ENCODE data around the gene RYR2.

RYR2 gene

GRCh38 chr1:237043846-237044636 lies 2.1 kb downstream of the RYR2 start:
- Mint-ChIP-seq H3K4me1 (no peaks in the 10 kb centered on the region), H3K36me3 (no peaks in the 10 kb centered on the region), H3K9me3 (peaks cover 2% of the 10 kb centered on the region), H3K4me3 (no peak overlapping the region), H3K27me3 (peaks cover 25% of the 10 kb centered on the region), H3K27ac (no peak overlapping the region)
- no peak for ATAC-seq

GRCh38 chr1:237045278-237046016 lies 3.5 kb downstream of the RYR2 start:
- Mint-ChIP-seq H3K27me3 (peaks cover 25% of the 10 kb centered on the region), H3K4me3 (no peak overlapping the region), H3K9me3 (peaks cover 2% of the 10 kb centered on the region), H3K4me1 (no peaks in the 10 kb centered on the region), H3K36me3 (no peaks in the 10 kb centered on the region), H3K27ac (no peak overlapping the region)
- ATAC-seq: no peak

DNA sequence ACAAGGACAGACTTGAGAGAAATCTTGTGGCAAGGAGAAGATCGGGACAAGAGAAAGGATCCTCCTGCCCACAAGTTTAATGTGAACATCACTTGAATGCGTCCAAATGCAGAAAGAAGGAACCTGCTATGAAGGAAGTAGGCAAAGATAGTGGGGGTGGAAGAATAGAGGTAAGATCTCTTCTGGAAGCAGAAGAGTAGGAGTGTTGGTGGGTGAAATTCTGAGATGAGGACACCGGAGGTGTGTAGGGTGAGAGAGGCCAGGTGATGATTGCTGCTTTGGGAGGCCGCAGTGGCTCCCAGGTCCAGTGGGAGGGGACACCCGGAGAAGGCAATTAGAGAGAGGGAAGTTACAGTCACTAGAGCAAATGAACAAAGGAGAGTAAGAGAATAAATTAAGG lies 6.8 kb downstream of the RYR2 start:
- Mint-ChIP-seq H3K27me3 (peaks cover 1% of the 10 kb centered on the region), H3K9me3 (no peaks in the 10 kb centered on the region), H3K4me1 (no peaks in the 10 kb centered on the region), H3K27ac (no peak overlapping the region), H3K4me3 (no peak overlapping the region), H3K36me3 (no peaks in the 10 kb centered on the region)
- no peak for ATAC-seq

DNA sequence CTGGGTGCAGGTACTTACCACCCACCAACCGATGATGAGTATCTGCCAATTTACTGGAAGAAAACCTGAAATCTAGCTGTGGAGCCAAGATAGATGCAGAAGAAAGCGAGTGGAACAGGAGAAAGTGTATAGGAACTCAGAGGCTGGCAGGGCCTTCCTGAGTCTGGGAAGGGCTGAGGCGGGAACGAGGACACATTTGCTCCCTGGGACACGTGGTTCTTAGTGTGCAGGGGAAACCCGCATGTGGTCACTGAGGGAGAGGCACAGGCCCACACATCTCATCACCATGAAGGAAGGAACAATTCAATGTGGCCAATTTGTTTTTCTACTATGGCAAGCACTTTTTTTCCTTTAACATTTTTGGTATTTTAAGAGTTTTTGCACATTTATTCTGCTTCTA lies 8.2 kb downstream of the RYR2 start:
- ATAC-seq: no peak
- no peaks in the 10 kb centered on the region for H3K4me1 Mint-ChIP-seq
- H3K9me3 Mint-ChIP-seq: no peaks in the 10 kb centered on the region
- no peak overlapping the region for H3K27ac Mint-ChIP-seq
- peaks cover 9% of the 10 kb centered on the region for H3K27me3 Mint-ChIP-seq
- no peak overlapping the region for H3K4me3 Mint-ChIP-seq
- H3K36me3 Mint-ChIP-seq: no peaks in the 10 kb centered on the region

GRCh38 chr1:237050915-237051314 lies 8.9 kb downstream of the RYR2 start:
- Mint-ChIP-seq H3K4me1 (no peaks in the 10 kb centered on the region), H3K36me3 (no peaks in the 10 kb centered on the region), H3K4me3 (no peak overlapping the region), H3K9me3 (peaks cover under 1% of the 10 kb centered on the region), H3K27me3 (peaks cover 10% of the 10 kb centered on the region), H3K27ac (no peak overlapping the region)
- no peak for ATAC-seq

GRCh38 chr1:237054313-237054712 lies 12.3 kb downstream of the RYR2 start:
- ATAC-seq: no peak
- peaks cover 10% of the 10 kb centered on the region for H3K27me3 Mint-ChIP-seq
- no peak overlapping the region for H3K27ac Mint-ChIP-seq
- H3K4me1 Mint-ChIP-seq: no peaks in the 10 kb centered on the region
- no peak overlapping the region for H3K4me3 Mint-ChIP-seq
- peaks cover 6% of the 10 kb centered on the region for H3K9me3 Mint-ChIP-seq
- H3K36me3 Mint-ChIP-seq: no peaks in the 10 kb centered on the region

DNA sequence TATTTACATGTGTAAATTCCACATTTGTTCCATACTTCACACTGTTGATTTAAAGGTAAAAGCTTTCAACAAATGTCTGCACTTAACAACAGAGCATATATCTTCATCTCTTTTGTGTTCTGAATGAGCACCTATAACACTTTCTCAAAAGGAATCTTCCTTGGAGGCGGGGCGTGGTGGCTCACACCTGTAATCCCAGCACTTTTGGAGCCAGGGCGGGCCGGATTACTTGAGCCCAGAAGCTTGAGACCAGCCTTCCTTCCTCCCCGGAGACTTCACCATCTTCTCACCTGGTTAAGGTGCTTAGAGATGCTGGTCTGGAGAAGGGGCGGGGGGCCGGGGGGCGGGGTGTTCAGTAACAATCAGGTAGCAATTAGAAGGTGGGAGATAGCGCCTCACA lies 16.5 kb downstream of the RYR2 start:
- H3K27ac Mint-ChIP-seq: no peak overlapping the region
- no peak for ATAC-seq
- H3K4me3 Mint-ChIP-seq: no peak overlapping the region
- peaks cover 11% of the 10 kb centered on the region for H3K27me3 Mint-ChIP-seq
- H3K4me1 Mint-ChIP-seq: no peaks in the 10 kb centered on the region
- peaks cover 6% of the 10 kb centered on the region for H3K9me3 Mint-ChIP-seq
- H3K36me3 Mint-ChIP-seq: no peaks in the 10 kb centered on the region

DNA sequence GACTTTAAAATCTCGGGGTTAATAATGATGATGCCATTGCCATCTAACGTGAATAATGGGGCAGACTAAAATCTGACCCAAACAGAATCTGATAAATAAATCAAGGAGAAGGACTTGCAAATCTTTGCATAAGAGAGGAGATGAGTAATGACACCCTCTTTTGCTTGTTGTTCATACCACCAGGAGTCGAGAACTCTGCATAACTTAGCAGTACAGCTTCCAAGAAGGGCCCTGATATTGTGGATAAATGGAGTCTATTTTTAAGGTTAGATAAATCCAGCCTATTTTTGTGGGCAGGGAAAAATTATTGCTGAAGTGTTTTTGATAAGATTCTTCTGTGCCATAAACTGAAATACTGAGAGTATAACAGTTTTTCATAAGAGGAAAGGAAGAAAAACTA lies 17.3 kb downstream of the RYR2 start:
- Mint-ChIP-seq H3K4me3 (no peak overlapping the region), H3K27me3 (peaks cover 18% of the 10 kb centered on the region), H3K27ac (no peak overlapping the region), H3K36me3 (no peaks in the 10 kb centered on the region), H3K9me3 (peaks cover 6% of the 10 kb centered on the region), H3K4me1 (no peaks in the 10 kb centered on the region)
- no peak for ATAC-seq

GRCh38 chr1:237062976-237063375 lies 21.0 kb downstream of the RYR2 start:
- Mint-ChIP-seq H3K9me3 (no peaks in the 10 kb centered on the region), H3K27ac (no peak overlapping the region), H3K27me3 (peaks cover 10% of the 10 kb centered on the region), H3K4me1 (no peaks in the 10 kb centered on the region), H3K36me3 (no peaks in the 10 kb centered on the region), H3K4me3 (no peak overlapping the region)
- no peak for ATAC-seq

DNA sequence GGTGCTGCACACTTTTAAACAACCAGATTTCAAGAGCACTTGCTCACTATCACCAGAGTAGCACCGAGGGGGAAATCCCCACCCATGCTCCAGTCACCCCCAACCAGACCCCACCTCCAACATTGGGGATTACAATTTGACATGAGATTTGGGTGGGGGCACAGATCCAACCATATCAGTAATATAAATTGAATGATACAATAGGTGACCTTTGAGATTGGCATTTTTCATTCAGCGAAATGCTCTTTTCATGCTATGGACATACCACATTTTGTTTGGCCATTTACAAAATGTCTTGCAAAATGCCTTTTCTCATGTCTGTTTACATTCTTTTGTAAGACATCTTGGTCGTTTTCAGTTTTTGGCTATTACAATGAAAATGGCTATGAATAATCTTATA lies 23.9 kb downstream of the RYR2 start:
- H3K36me3 Mint-ChIP-seq: no peaks in the 10 kb centered on the region
- no peak for ATAC-seq
- H3K27me3 Mint-ChIP-seq: peaks cover 10% of the 10 kb centered on the region
- H3K9me3 Mint-ChIP-seq: no peaks in the 10 kb centered on the region
- H3K4me3 Mint-ChIP-seq: no peak overlapping the region
- H3K4me1 Mint-ChIP-seq: no peaks in the 10 kb centered on the region
- no peak overlapping the region for H3K27ac Mint-ChIP-seq

- Mint-ChIP-seq H3K27me3 (peaks cover 15% of the 10 kb centered on the region), H3K9me3 (peaks cover 2% of the 10 kb centered on the region), H3K36me3 (no peaks in the 10 kb centered on the region), H3K4me1 (no peaks in the 10 kb centered on the region), H3K4me3 (no peak overlapping the region), H3K27ac (no peak overlapping the region)
- ATAC-seq: no peak
Measured at GRCh38 chr1:237070519-237070918, 28.5 kb downstream of the RYR2 start.

DNA sequence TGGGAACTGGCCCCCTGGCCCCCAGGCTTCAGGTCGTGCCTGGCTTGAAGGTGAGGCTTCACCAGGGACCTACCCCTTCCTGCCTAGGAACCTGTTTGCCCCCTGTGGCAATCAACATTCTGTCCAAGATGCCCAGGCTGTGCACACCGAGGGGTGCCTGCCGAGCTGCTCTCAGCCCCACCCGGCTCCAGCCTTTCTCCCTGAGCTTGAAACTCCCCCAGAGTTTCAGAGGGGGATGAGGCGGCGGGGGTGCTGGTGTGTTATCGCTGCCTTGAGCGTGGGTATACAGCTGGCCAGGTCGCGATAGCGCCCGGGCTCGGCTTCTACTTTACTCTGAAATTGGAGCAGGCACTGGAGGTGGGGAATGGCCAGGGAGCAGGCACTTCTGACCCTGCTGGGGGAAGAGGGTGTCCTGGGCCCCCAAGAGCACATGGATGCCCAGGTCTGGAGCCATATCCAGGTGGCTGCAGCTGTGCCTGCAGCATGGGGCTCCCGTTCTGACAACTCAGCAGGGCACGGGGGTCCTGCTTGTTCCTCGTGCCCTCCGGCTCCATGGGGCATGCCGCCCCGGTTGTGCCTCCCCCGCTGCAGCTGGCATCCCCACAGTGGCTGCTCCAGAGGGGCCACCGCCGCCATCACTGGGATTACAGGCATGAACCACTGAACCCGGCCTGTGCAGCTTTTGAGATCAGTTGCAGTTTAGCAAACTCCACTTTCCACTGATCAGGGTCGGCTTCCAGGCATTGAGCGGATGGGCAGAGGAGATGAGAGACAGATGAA lies 29.8 kb downstream of the RYR2 start:
- Mint-ChIP-seq H3K27me3 (peaks cover 15% of the 10 kb centered on the region), H3K4me3 (no peak overlapping the region), H3K4me1 (no peaks in the 10 kb centered on the region), H3K27ac (no peak overlapping the region), H3K36me3 (no peaks in the 10 kb centered on the region), H3K9me3 (peaks cover 2% of the 10 kb centered on the region)
- ATAC-seq: no peak

GRCh38 chr1:237074371-237075117 lies 32.6 kb downstream of the RYR2 start:
- H3K27ac Mint-ChIP-seq: no peak overlapping the region
- H3K36me3 Mint-ChIP-seq: no peaks in the 10 kb centered on the region
- H3K9me3 Mint-ChIP-seq: peaks cover 2% of the 10 kb centered on the region
- no peaks in the 10 kb centered on the region for H3K4me1 Mint-ChIP-seq
- H3K4me3 Mint-ChIP-seq: no peak overlapping the region
- ATAC-seq: no peak
- H3K27me3 Mint-ChIP-seq: peaks cover 15% of the 10 kb centered on the region

GRCh38 chr1:237084341-237085077 lies 42.5 kb downstream of the RYR2 start:
- Mint-ChIP-seq H3K9me3 (peaks cover 2% of the 10 kb centered on the region), H3K36me3 (no peaks in the 10 kb centered on the region), H3K27ac (no peak overlapping the region), H3K4me3 (no peak overlapping the region), H3K27me3 (no peaks in the 10 kb centered on the region), H3K4me1 (no peaks in the 10 kb centered on the region)
- no peak for ATAC-seq
